Measurements from ENCODE around the gene SAP30L. TPM values are rescaled to one million over a fixed set of nuclear protein-coding genes. Genes with fewer than 3 reads are reported as not detected.
A peak's percentile ranks its signal among the peaks of the same experiment; 100 is the strongest.

Gene SAP30L
- total RNA-seq, 1 experiment from 2014 or later: 32.5 TPM

- peaks cover 3% of the 10 kb centered on the region; the same call in 1 of the 2 replicates for H3K36me3 ChIP-seq (ENCODE audit: control insufficient read depth, insufficient read depth, low read length)
- intact Hi-C loops (cut with micrococcal nuclease; ENCODE audit: unreplicated experiment): no loop called here
Observed at GRCh38 chr5:154440540-154440939, 5.3 kb upstream of the SAP30L start.

DNA sequence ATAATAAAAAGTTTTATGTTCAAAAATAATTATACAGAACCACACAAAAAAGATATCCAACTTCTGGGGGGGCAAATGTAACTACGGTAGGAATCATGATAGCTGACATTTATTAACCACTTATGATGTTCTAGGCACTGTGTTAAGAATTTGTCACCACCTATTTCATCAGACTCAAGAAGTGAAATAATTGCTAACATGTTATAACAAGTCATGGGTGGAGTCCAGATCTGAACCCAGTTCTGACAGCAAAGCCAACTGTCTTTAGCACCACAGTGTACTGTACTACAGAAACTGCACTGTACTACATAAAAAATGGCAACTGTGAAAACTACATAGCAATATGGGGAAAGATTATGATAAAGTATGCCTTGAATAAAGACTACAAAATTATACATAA, 3.0 kb upstream of the SAP30L start:
- ChIA-PET POLR2A (no interaction called here), CTCF (no interaction called here)

More at GRCh38 chr5:154440540-154440939, 5.3 kb upstream of the SAP30L start:
- H3K27me3 Mint-ChIP-seq (ENCODE audit: insufficient read depth, unreplicated experiment): no peaks in the 10 kb centered on the region
- peaks cover 10% of the 10 kb centered on the region for H3K4me1 Mint-ChIP-seq (ENCODE audit: low read depth, unreplicated experiment)
- DNase-seq: no peak
- no peak for TF ChIP-seq CTCF (IDR thresholded peaks at IDR 0.05; ENCODE audit: insufficient read depth in 1 of 2, low read depth in 1 of 2, low read length in 1 of 2, severe bottlenecking in 1 of 2, unreplicated experiment in 1 of 2)
- Histone ChIP-seq H3K9me3 (no peaks in the 10 kb centered on the region), H3K4me3 (ENCODE audit: low read depth, low read length) (no peak overlapping the region), H3K27me3 (replicated peaks; ENCODE audit: control insufficient read depth, insufficient read depth, low read length) (no peaks in the 10 kb centered on the region), H3K4me1 (no peaks in the 10 kb centered on the region)
- peaks cover 30% of the 10 kb centered on the region for H3K36me3 Mint-ChIP-seq (ENCODE audit: insufficient read depth, unreplicated experiment)
- H3K27ac Mint-ChIP-seq (ENCODE audit: unreplicated experiment): no peak overlapping the region
- ChIA-PET POLR2A (no interaction called here), CTCF (no interaction called here)
- no TSS peak for BruUV-seq (replicated peaks)
- peaks cover 10% of the 10 kb centered on the region for H3K9me3 Mint-ChIP-seq (ENCODE audit: unreplicated experiment)
- H3K4me3 Mint-ChIP-seq (ENCODE audit: unreplicated experiment): no peak overlapping the region

DNA sequence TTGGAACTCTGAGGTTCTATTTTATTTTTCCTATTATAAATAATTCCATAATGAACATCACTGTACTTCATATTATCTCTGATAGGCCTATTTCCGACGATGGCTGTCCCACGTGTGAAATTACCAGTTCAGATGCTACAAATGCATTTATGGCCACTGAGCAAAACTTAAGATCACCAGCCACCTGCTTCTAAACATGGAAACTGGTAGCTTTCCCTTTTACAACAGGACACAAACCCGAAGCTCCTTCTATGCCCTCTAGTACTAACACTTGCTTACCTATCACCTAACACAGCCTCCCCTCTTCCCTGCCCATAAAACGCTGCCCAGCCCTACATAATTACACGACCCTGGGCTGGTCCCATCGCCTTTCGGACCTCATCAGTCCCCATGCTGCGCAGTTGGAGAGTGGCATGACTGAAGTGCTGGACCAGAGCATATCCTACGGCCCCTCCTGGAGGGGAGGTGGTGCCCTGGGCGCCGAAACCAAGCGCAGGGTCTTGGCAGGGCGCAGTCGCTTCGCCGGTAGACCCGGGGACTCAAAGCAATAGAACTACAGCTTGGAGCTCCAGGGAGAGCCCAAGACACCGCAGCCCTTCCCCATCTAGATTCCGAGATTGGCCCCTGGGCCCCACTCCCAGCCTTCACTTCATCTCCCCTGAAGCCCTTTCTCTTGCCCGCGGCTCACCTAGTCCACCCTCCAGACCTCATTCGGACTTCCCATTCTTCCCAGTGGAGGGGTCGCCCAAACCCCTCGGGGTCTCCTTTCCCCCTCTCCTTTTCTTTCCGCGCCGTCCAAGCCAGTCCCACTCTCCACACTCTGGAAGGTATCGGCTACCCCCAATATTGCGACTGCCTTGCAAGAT, 1.0 kb upstream of the SAP30L start:
- H3K4me3 ChIP-seq (ENCODE audit: low read depth, low read length): peak overlapping the region; percentile 77
- no peaks in the 10 kb centered on the region; the same call in 1 of the 2 replicates for H3K36me3 ChIP-seq (ENCODE audit: control insufficient read depth, insufficient read depth, low read length)
- POLR2A ChIA-PET: no interaction called here
- Mint-ChIP-seq H3K27me3 (ENCODE audit: insufficient read depth, unreplicated experiment) (no peaks in the 10 kb centered on the region), H3K4me3 (ENCODE audit: unreplicated experiment) (peak overlapping the region; percentile 98), H3K27ac (ENCODE audit: unreplicated experiment) (peak overlapping the region; percentile 77), H3K36me3 (ENCODE audit: insufficient read depth, unreplicated experiment) (peaks cover 16% of the 10 kb centered on the region), H3K9me3 (ENCODE audit: unreplicated experiment) (no peaks in the 10 kb centered on the region), H3K4me1 (ENCODE audit: low read depth, unreplicated experiment) (peaks cover 16% of the 10 kb centered on the region)
- peak; percentile 26 to 42 for DNase-seq
- intact Hi-C loops (cut with micrococcal nuclease; ENCODE audit: unreplicated experiment): loop anchor here (5.0 kb wide), 1 partner anchor 157 kb away; no protein-coding TSS in a partner anchor
- TF ChIP-seq CTCF (IDR thresholded peaks at IDR 0.05; ENCODE audit: insufficient read depth in 1 of 2, low read depth in 1 of 2, low read length in 1 of 2, severe bottlenecking in 1 of 2, unreplicated experiment in 1 of 2): no peak
- H3K9me3 ChIP-seq: no peaks in the 10 kb centered on the region
- CTCF ChIA-PET: no interaction called here
- BruUV-seq (replicated peaks): no TSS peak
- H3K27me3 ChIP-seq (replicated peaks; ENCODE audit: control insufficient read depth, insufficient read depth, low read length): no peaks in the 10 kb centered on the region
- H3K4me1 ChIP-seq: no peaks in the 10 kb centered on the region

More for the DNA sequence above, 3.0 kb upstream of the SAP30L start:
- intact Hi-C loops (cut with micrococcal nuclease; ENCODE audit: unreplicated experiment): no loop called here
- no TSS peak for BruUV-seq (replicated peaks)
- Histone ChIP-seq H3K9me3 (no peaks in the 10 kb centered on the region), H3K27me3 (replicated peaks; ENCODE audit: control insufficient read depth, insufficient read depth, low read length) (no peaks in the 10 kb centered on the region), H3K4me3 (ENCODE audit: low read depth, low read length) (no peak overlapping the region), H3K4me1 (no peaks in the 10 kb centered on the region), H3K36me3 (ENCODE audit: control insufficient read depth, insufficient read depth, low read length) (peaks cover under 1% of the 10 kb centered on the region; the same call in 1 of the 2 replicates)
- Mint-ChIP-seq H3K27me3 (ENCODE audit: insufficient read depth, unreplicated experiment) (no peaks in the 10 kb centered on the region), H3K36me3 (ENCODE audit: insufficient read depth, unreplicated experiment) (peaks cover 21% of the 10 kb centered on the region), H3K9me3 (ENCODE audit: unreplicated experiment) (no peaks in the 10 kb centered on the region), H3K27ac (ENCODE audit: unreplicated experiment) (no peak overlapping the region), H3K4me1 (ENCODE audit: low read depth, unreplicated experiment) (peaks cover 16% of the 10 kb centered on the region), H3K4me3 (ENCODE audit: unreplicated experiment) (no peak overlapping the region)
- no peak for DNase-seq
- TF ChIP-seq CTCF (IDR thresholded peaks at IDR 0.05; ENCODE audit: insufficient read depth in 1 of 2, low read depth in 1 of 2, low read length in 1 of 2, severe bottlenecking in 1 of 2, unreplicated experiment in 1 of 2): no peak

Measured in Caco-2 (cell line).